Astrocyte (in vitro differentiated cells and primary cell): ENCODE results near the gene GNG12.

Source experiments
- EZH2 ChIP-seq: IDR thresholded peaks from 2 replicates; pipeline ENCODE4 v1.6.1; 2012; ENCODE audit warnings: mild to moderate bottlenecking, low read length, inconsistent platforms; ENCODE audit not compliant: insufficient read depth
- TF ChIP-seq, protein P1 (sequence below): IDR thresholded peaks from 2 replicates; pipeline ENCODE4 v1.5.1; 2011; ENCODE audit warnings: low read depth, mild to moderate bottlenecking, inconsistent platforms, low read length, moderate library complexity; ENCODE audit not compliant: insufficient read depth

DNA sequence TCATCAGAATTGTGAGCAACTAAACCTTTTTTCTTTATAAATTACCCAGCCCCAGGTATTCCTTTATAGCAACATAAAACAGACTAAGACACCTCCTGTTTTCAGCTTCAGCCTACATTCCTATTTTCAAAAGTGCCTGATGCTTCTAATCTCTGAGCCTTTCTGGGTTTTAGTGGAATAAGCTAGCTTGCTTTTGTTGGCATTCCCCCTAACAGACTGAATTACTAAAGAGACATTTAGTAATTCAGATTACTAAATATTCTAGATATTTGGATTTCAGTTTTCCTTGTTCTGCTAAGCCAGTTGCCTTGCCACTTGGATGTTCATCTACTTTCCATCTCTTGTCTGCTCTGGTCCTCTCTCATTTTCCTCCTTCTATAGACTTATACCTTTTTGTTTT is 10.5 kb upstream of the GNG12 start:
- TF ChIP-seq EZH2, result no peak
- TF ChIP-seq, protein P1, sequence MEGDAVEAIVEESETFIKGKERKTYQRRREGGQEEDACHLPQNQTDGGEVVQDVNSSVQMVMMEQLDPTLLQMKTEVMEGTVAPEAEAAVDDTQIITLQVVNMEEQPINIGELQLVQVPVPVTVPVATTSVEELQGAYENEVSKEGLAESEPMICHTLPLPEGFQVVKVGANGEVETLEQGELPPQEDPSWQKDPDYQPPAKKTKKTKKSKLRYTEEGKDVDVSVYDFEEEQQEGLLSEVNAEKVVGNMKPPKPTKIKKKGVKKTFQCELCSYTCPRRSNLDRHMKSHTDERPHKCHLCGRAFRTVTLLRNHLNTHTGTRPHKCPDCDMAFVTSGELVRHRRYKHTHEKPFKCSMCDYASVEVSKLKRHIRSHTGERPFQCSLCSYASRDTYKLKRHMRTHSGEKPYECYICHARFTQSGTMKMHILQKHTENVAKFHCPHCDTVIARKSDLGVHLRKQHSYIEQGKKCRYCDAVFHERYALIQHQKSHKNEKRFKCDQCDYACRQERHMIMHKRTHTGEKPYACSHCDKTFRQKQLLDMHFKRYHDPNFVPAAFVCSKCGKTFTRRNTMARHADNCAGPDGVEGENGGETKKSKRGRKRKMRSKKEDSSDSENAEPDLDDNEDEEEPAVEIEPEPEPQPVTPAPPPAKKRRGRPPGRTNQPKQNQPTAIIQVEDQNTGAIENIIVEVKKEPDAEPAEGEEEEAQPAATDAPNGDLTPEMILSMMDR, result no peak
